ENCODE data around the gene FAM81A. TPM values are rescaled to one million over a fixed set of nuclear protein-coding genes. Genes with fewer than 3 reads are reported as not detected.
A peak's percentile ranks its signal among the peaks of the same experiment; 100 is the strongest.

Gene FAM81A
- total and polyA plus RNA-seq, 3 experiments from 2014 or later = 0.83 to 0.97 TPM; not detected in 1

DNA sequence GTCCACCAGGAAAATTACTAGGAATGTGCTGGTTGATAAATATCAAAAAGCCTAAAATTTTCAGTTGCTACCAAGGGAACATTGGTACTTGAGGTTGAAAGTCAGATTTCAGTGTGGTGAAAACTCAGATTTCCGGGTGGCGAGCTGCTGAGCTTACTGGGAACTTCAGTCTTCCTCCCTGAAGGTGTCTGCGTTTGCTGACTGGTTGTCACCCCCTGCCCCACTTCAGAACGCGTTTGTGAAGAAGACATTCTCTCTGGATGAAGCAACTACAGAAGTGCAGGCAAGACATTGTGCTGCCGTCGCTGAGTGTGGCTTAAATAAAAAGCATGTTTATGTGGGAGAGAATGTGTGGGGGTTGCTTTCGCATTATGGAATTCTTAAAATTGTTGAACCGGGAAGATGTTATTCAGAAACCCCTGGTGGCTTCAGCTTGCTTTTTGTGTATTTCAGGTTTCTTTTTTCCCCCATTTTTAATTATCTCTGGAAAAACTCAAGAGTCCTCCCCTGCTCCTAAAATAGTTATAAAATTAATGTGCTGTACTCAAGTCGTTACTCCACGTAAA, 7.1 kb downstream of the FAM81A start:
- H3K4me1 Mint-ChIP-seq = peaks cover 0 to 3% (median 0%) of the 10 kb centered on the region in 3 donors
- H3K4me3 Mint-ChIP-seq = no peak overlapping the region

DNA sequence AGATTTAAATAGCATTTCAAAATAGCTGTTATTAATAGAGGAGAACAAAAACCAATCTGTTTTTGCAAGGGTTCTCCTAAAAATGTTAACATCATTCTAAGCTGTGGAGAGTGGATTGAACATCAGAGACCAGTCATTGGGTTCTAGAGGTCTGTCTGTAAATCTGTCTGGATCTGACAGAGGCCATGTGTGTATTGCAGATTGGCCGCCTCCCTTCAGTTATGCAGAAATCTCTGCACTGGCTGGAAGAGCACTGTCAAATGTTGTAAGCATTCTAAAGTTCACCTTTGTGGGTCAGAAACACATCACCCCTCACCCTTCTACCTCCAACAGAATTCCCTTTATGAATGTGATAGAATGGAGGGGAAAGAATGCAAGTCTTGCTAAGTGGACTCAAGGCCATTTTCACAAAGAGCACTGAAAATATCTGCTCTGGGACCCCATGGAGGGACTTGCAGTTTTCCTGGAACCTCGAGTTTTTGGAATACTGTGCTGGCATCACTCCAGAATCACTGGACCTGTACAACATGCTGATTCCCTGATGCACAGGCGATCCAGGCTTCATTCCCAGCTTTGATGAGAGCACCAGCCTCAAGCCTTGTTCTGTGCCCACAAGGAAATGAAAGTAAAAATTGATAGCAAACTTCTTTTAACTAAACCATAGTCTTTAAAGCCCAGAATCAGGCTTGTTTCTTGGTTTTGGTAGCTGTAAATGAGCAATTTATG, 8.4 kb downstream of the FAM81A start:
- POLR2A ChIA-PET = no interaction called here
- no peaks in the 10 kb centered on the region for H3K27me3 Mint-ChIP-seq
- CTCF ChIA-PET = no interaction called here

More for the DNA sequence above, 7.1 kb downstream of the FAM81A start:
- no peaks in the 10 kb centered on the region for H3K27me3 ChIP-seq (ENCODE audit: insufficient read depth, low read length, poor library complexity, severe bottlenecking)
- H3K4me1 ChIP-seq (ENCODE audit: insufficient read depth, low read length) = no peaks in the 10 kb centered on the region
- peaks cover 0 to 4% (median 0%) of the 10 kb centered on the region in 5 donors for H3K9me3 Mint-ChIP-seq
- ChIA-PET POLR2A (no interaction called here), CTCF (no interaction called here)
- H3K4me3 ChIP-seq (ENCODE audit: low read length) = no peak overlapping the region
- DNase-seq = no peak
- no peak overlapping the region for H3K27ac Mint-ChIP-seq
- H3K36me3 ChIP-seq (ENCODE audit: insufficient read depth, low read length) = no peaks in the 10 kb centered on the region
- no peak overlapping the region for H3K27ac ChIP-seq (ENCODE audit: low read depth, low read length)
- no peaks in the 10 kb centered on the region for H3K27me3 Mint-ChIP-seq
- H3K36me3 Mint-ChIP-seq = peaks cover 0 to 3% (median 0%) of the 10 kb centered on the region in 3 donors
- no peaks in the 10 kb centered on the region for H3K9me3 ChIP-seq (ENCODE audit: low read length)

DNA sequence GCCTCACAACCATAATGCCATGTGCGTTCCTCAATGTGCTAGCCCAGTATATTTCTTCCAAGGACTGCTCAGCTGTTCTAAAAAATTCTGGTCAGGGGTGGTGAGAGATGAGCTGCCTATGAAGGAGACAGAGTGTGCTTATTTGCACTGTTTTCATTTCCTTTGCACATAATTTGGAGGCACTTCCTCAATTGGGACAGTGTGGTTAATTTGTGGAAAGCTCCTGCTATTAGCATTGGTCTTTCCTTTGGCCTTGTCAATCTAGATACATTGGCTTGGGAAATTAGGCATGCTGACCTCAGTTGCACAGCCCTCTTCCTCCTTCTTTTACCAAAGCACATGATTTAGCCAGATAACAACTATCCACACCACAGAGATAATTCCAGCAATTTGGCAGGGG, 9.4 kb downstream of the FAM81A start:
- no peaks in the 10 kb centered on the region for H3K9me3 ChIP-seq (ENCODE audit: low read length)
- H3K27me3 ChIP-seq (ENCODE audit: insufficient read depth, low read length, poor library complexity, severe bottlenecking) = no peaks in the 10 kb centered on the region
- POLR2A ChIA-PET = interaction anchor here (0.6 kb wide), 1 partner anchor 147 kb away, joined by 5 read pairs; no protein-coding TSS in a partner anchor
- no peak overlapping the region for H3K27ac ChIP-seq (ENCODE audit: low read depth, low read length)
- no peaks in the 10 kb centered on the region for H3K4me1 ChIP-seq (ENCODE audit: insufficient read depth, low read length)
- Mint-ChIP-seq H3K36me3 (peaks cover 0 to 3% (median 0%) of the 10 kb centered on the region in 3 donors), H3K27ac (peak overlapping the region in 1 of 8 donors; percentile 18), H3K4me1 (peaks cover 0 to 3% (median 0%) of the 10 kb centered on the region in 3 donors), H3K4me3 (peak overlapping the region in 1 of 7 donors; percentile 20), H3K9me3 (no peaks in the 10 kb centered on the region), H3K27me3 (peaks cover 0 to 3% of the 10 kb centered on the region in 2 donors)
- H3K4me3 ChIP-seq (ENCODE audit: low read length) = no peak overlapping the region
- CTCF ChIA-PET = no interaction called here
- no peak for DNase-seq
- H3K36me3 ChIP-seq (ENCODE audit: insufficient read depth, low read length) = no peaks in the 10 kb centered on the region

More for the DNA sequence above, 8.4 kb downstream of the FAM81A start:
- no peak overlapping the region for H3K27ac Mint-ChIP-seq
- Histone ChIP-seq H3K9me3 (ENCODE audit: low read length) (no peaks in the 10 kb centered on the region), H3K27me3 (ENCODE audit: insufficient read depth, low read length, poor library complexity, severe bottlenecking) (no peaks in the 10 kb centered on the region), H3K27ac (ENCODE audit: low read depth, low read length) (no peak overlapping the region), H3K36me3 (ENCODE audit: insufficient read depth, low read length) (no peaks in the 10 kb centered on the region), H3K4me1 (ENCODE audit: insufficient read depth, low read length) (no peaks in the 10 kb centered on the region), H3K4me3 (ENCODE audit: low read length) (no peak overlapping the region)
- peaks cover 0 to 3% (median 0%) of the 10 kb centered on the region in 3 donors for H3K36me3 Mint-ChIP-seq
- H3K4me3 Mint-ChIP-seq = no peak overlapping the region
- H3K4me1 Mint-ChIP-seq = peaks cover 0 to 3% (median 0%) of the 10 kb centered on the region in 3 donors
- peaks cover 0 to 2% (median 0%) of the 10 kb centered on the region in 5 donors for H3K9me3 Mint-ChIP-seq
- DNase-seq = no peak

DNA sequence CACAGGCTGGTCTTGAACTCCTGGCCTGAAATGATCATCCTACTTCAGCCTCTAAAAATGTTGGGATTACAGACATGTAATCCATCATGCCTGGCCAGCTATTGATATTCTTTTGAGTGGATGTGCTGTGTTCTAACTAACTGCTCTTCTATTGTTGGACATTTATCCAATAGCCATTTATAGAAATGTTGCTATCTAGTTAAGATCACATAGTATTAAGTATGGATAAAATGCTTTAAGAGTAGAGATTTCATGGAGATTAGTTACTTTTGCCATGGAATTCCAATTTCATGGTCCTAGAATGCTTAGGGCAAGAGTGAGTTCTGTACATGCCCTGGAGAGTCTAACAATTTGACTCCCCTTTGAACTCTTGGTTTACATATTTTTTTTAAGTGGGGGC, 10.9 kb downstream of the FAM81A start:
- H3K4me1 Mint-ChIP-seq = peaks cover 0 to 3% (median 0%) of the 10 kb centered on the region in 3 donors
- ChIA-PET POLR2A (no interaction called here), CTCF (no interaction called here)
- H3K27ac ChIP-seq (ENCODE audit: low read depth, low read length) = no peak overlapping the region
- H3K36me3 Mint-ChIP-seq = no peaks in the 10 kb centered on the region
- H3K9me3 ChIP-seq (ENCODE audit: low read length) = no peaks in the 10 kb centered on the region
- no peaks in the 10 kb centered on the region for H3K36me3 ChIP-seq (ENCODE audit: insufficient read depth, low read length)
- no peak for DNase-seq
- H3K9me3 Mint-ChIP-seq = no peaks in the 10 kb centered on the region
- H3K27me3 Mint-ChIP-seq = peaks cover 0 to 3% of the 10 kb centered on the region in 2 donors
- no peaks in the 10 kb centered on the region for H3K4me1 ChIP-seq (ENCODE audit: insufficient read depth, low read length)
- no peaks in the 10 kb centered on the region for H3K27me3 ChIP-seq (ENCODE audit: insufficient read depth, low read length, poor library complexity, severe bottlenecking)
- H3K4me3 ChIP-seq (ENCODE audit: low read length) = no peak overlapping the region
- H3K4me3 Mint-ChIP-seq = no peak overlapping the region
- H3K27ac Mint-ChIP-seq = no peak overlapping the region

DNA sequence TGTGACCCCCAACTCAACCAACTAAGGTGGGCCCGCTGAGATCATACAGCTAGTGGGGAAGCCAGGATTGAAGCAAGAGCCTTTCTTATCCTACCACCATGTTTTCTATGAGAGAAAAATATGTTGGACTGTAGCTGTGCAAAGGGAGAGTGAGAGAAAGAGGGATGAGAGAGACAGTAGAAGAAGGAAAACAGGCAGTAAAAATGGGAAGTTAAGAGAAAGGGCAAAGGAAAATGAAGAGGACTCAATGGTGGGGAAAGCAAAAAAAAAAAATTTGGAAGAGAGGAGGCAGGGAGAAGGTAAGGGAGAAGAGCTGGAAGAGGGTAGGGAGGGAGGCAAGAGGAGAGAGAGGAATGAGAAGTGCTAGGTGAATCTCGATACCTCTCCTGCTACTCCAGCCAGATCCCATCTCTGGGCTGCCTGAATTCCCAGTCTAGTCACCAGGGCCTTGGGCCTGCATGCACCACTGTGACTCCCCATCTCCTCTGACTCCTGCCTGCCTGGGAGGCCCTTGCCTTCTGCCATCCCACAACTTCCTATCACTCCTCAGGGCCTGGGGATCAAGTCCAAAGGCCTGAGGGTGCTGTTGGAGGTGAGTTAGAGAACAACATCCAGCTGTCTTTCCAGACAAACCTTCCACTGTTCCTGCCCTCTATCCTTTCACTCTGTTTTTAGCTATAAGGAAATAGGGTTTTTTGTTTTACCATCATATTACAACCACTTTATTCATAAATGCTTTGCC, 15.7 kb downstream of the FAM81A start:
- Mint-ChIP-seq H3K4me3 (no peak overlapping the region), H3K4me1 (no peaks in the 10 kb centered on the region), H3K27ac (peak overlapping the region in 1 of 8 donors; percentile 20), H3K9me3 (no peaks in the 10 kb centered on the region), H3K36me3 (no peaks in the 10 kb centered on the region), H3K27me3 (peaks cover 0 to 10% of the 10 kb centered on the region in 2 donors)
- ChIA-PET POLR2A (no interaction called here), CTCF (no interaction called here)
- DNase-seq = no peak
- H3K9me3 ChIP-seq (ENCODE audit: low read length) = no peaks in the 10 kb centered on the region
- no peak overlapping the region for H3K27ac ChIP-seq (ENCODE audit: low read depth, low read length)
- no peaks in the 10 kb centered on the region for H3K36me3 ChIP-seq (ENCODE audit: insufficient read depth, low read length)
- H3K4me1 ChIP-seq (ENCODE audit: insufficient read depth, low read length) = no peaks in the 10 kb centered on the region
- H3K4me3 ChIP-seq (ENCODE audit: low read length) = no peak overlapping the region
- no peaks in the 10 kb centered on the region for H3K27me3 ChIP-seq (ENCODE audit: insufficient read depth, low read length, poor library complexity, severe bottlenecking)

DNA sequence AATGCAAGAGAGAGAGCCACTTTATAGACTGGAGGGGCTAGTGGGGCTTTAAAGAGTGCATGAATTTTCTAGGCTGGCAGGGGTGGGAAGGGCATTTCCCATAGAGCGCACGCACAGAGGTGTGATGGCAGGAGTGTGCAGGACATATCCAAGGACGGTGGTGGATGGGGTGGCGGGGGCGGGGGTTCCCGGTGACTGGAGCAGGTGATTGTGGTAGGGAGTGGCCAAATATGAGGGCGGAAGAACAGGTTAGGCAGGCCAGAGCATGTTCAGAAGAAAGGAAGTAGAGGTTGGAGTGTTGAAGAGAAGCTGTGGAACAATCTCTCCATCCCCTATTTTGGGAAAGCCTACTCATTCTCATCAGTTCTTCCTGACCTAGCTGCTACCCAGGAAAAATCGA, 18.1 kb downstream of the FAM81A start:
- CTCF ChIA-PET = no interaction called here
- H3K27me3 Mint-ChIP-seq = peaks cover 3 to 13% of the 10 kb centered on the region in 2 donors

DNA sequence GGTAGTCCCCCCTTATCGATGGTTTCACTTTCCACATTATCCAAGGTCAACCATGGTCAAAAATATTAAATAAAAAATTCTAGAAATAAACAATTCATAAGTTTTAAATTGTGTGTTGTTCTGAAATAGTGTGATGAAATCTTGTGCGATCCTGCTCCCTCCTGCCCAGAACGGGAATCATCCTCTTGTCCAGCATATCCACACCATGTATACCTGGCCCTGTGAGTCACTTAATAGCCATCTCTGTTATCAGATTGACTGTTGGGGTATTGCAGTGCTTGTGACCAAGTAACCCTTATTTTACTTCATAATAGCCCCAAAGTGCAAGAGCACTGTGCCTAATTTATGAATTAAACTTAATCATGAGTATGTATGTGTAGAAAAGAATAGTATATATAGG, 19.1 kb downstream of the FAM81A start:
- CTCF ChIA-PET = no interaction called here
- H3K27ac ChIP-seq (ENCODE audit: low read depth, low read length) = no peak overlapping the region
- Mint-ChIP-seq H3K4me3 (no peak overlapping the region), H3K4me1 (no peaks in the 10 kb centered on the region), H3K9me3 (peaks cover 0 to 4% (median under 1%) of the 10 kb centered on the region in 5 donors), H3K27me3 (peaks cover 6 to 11% of the 10 kb centered on the region in 2 donors), H3K27ac (no peak overlapping the region), H3K36me3 (peaks cover 0 to 8% (median 0%) of the 10 kb centered on the region in 3 donors)
- H3K9me3 ChIP-seq (ENCODE audit: low read length) = no peaks in the 10 kb centered on the region
- no peaks in the 10 kb centered on the region for H3K36me3 ChIP-seq (ENCODE audit: insufficient read depth, low read length)
- DNase-seq = no peak
- POLR2A ChIA-PET = no interaction called here
- H3K4me1 ChIP-seq (ENCODE audit: insufficient read depth, low read length) = no peaks in the 10 kb centered on the region
- no peaks in the 10 kb centered on the region for H3K27me3 ChIP-seq (ENCODE audit: insufficient read depth, low read length, poor library complexity, severe bottlenecking)
- no peak overlapping the region for H3K4me3 ChIP-seq (ENCODE audit: low read length)

More for the DNA sequence above, 18.1 kb downstream of the FAM81A start:
- H3K4me3 Mint-ChIP-seq = no peak overlapping the region
- no peaks in the 10 kb centered on the region for H3K9me3 Mint-ChIP-seq
- peak overlapping the region in 1 of 8 donors; percentile 45 for H3K27ac Mint-ChIP-seq
- no peak for DNase-seq
- Histone ChIP-seq H3K27me3 (ENCODE audit: insufficient read depth, low read length, poor library complexity, severe bottlenecking) (no peaks in the 10 kb centered on the region), H3K36me3 (ENCODE audit: insufficient read depth, low read length) (no peaks in the 10 kb centered on the region), H3K4me1 (ENCODE audit: insufficient read depth, low read length) (no peaks in the 10 kb centered on the region), H3K4me3 (ENCODE audit: low read length) (no peak overlapping the region), H3K27ac (ENCODE audit: low read depth, low read length) (no peak overlapping the region), H3K9me3 (ENCODE audit: low read length) (no peaks in the 10 kb centered on the region)
- H3K36me3 Mint-ChIP-seq = peaks cover 0 to under 1% (median 0%) of the 10 kb centered on the region in 3 donors
- POLR2A ChIA-PET = no interaction called here
- H3K4me1 Mint-ChIP-seq = no peaks in the 10 kb centered on the region

DNA sequence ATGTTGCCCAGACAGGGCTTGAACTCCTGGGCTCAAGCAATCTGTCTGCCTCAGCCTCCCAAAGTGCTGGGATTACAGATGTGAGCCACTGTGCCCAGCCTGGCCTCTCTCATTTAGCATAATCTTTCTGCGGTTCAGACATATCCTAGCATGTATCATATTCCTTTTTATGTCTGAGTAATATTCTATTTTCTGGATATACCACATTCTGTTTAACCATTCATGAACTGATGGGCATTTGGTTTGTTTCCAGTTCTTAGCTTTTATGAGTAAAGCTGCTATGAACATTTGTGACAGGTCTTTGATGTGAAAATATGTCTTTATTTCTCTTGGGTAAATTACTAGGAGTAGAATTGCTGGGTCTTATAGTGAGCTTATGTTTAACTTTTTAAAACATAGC, 23.5 kb downstream of the FAM81A start:
- ChIA-PET POLR2A (no interaction called here), CTCF (no interaction called here)
- DNase-seq = no peak
- Histone ChIP-seq H3K36me3 (ENCODE audit: insufficient read depth, low read length) (no peaks in the 10 kb centered on the region), H3K27me3 (ENCODE audit: insufficient read depth, low read length, poor library complexity, severe bottlenecking) (no peaks in the 10 kb centered on the region), H3K4me3 (ENCODE audit: low read length) (no peak overlapping the region), H3K27ac (ENCODE audit: low read depth, low read length) (no peak overlapping the region), H3K9me3 (ENCODE audit: low read length) (no peaks in the 10 kb centered on the region), H3K4me1 (ENCODE audit: insufficient read depth, low read length) (no peaks in the 10 kb centered on the region)
- H3K4me1 Mint-ChIP-seq = no peaks in the 10 kb centered on the region
- H3K27ac Mint-ChIP-seq = no peak overlapping the region
- H3K27me3 Mint-ChIP-seq = peaks cover 6 to 16% of the 10 kb centered on the region in 2 donors
- no peak overlapping the region for H3K4me3 Mint-ChIP-seq
- peaks cover 0 to 8% (median 0%) of the 10 kb centered on the region in 3 donors for H3K36me3 Mint-ChIP-seq
- H3K9me3 Mint-ChIP-seq = peaks cover 3 to 11% (median 4%) of the 10 kb centered on the region in 5 donors

Data from CD8-positive, alpha-beta memory T cell (primary cell).